ENCODE results near the gene KMT5B. TPM values are rescaled to one million over a fixed set of nuclear protein-coding genes. Genes with fewer than 3 reads are reported as not detected.

The KMT5B gene
- polyA plus RNA-seq, 1 donor: 43.3 TPM

DNA sequence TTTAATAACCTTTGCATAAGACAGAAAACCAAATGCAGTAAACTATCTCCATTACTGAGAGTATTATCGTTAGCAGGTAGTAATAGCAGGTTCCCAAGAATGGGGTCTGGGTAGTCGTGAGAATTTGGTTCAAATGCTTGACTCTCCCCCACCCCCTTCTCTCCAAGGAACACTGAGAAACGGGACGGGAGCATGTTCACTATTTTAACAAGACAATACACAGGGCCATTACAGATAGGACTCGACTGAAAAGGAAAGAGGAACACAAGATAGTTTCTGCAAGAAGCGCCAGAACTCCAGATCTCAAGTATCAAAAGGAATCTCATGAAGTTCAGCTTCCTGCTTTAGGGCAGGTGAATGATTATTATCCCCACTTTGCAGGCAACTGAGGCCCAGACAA, 27.0 kb downstream of the KMT5B start:
- DNase-seq (ENCODE audit: low read depth): no peak

DNA sequence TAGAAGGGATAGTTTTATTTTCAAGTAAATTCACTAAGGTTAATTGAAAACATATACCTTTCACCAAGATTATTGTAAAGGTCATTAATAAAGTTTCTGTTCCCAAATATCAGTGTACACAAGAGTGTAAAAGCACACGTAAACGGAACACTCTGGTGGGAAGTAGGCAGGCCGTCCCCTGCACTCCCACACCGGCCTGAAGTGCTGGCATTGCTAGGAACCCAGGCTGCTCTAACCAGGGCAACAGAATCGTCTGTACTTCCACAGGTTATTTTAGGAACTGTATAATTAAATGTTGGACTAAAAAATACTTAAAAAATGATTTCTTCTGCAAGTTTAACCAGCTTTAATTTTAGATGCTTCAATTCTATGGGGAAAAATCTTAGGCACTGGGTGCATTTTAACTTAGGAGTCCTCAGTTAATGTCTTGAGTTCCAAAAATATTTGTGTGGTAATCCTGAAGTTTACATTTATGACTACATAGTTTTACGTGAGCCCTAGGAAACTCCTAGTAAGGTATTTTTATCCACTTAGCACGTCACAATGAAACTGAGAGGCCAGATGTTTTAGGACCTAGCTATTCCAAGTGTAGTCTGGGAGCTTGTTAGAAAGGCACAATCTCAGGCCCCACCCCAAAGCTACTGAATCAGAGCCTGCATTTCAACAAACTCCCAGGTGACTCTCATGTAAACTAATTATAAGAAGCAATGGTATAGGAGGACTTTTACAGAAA, 31.2 kb downstream of the KMT5B start:
- no peak for DNase-seq (ENCODE audit: low read depth)

DNA sequence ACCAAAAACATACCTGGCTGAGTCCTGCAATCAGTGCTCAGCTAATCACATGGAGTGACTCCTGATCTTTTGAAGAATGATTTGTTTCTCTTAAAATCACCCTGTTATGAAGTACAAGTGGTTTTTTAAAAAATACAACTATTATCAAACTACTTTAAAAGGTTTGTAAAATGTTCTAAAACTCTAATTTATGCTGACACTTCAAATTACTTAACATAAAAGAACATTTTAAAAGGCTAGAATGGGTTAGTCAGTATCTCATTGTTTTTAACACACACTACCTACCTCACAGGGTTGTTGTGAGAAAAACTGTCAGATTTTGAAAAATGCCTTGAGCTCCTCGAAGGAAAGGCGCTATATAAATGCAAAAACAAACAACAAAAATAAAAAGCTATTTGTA, 33.2 kb downstream of the KMT5B start:
- DNase-seq (ENCODE audit: low read depth): no peak

DNA sequence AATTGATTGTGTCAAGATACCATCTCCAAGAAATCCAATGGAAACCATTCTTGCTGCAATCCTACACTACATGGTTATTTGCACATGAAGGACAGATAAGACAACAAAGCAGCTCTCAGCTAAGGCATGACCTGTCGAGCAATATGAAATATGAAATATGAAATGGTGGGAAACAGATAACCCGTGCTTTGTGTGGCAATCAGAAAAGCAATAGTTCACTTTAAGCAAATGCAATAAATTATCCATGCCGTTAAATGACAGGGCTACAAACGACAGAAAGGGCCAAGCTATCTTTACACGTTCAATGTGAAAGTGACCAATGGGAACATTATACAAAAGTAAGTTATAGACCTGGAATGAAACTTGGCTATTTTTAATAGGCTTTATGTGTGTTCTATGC, 35.2 kb downstream of the KMT5B start:
- no peak for DNase-seq (ENCODE audit: low read depth)

DNA sequence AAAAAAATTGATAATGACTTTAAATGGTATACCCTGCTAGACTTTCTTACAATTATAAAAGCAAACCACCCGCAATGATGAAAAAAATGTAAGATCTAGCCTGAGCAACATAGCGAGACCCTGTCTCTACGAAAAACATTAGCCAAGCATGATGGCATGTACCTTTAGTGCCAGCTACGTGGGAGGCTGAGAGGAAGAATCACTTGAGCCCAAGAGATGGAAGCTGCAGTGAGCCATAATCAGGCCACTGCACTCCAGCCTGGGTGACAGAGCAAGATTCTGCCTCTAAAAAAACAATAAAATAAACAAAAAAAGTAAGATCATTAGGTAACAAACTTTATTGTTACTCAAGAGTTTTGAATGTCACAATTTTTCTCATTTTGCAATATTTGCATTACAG, 39.2 kb downstream of the KMT5B start:
- DNase-seq (ENCODE audit: low read depth): no peak

DNA sequence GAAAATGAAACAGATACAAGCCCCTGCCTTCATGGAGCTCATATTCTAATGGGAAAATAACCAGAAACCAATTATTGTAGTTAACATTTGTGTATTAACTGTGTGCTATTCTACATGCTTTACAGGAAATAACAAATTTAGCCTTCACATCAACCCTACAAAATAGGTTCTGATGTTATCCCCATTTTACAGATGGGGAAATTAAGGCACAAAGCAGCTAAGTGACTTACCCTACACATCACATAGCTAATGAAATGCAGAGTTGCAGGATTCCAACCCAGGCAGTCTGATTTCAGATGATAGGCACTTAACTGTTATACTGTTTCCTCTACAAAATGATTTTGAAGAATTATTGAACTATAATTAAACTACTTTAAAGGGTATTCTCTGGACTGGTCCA, 43.7 kb downstream of the KMT5B start:
- DNase-seq (ENCODE audit: low read depth): no peak

DNA sequence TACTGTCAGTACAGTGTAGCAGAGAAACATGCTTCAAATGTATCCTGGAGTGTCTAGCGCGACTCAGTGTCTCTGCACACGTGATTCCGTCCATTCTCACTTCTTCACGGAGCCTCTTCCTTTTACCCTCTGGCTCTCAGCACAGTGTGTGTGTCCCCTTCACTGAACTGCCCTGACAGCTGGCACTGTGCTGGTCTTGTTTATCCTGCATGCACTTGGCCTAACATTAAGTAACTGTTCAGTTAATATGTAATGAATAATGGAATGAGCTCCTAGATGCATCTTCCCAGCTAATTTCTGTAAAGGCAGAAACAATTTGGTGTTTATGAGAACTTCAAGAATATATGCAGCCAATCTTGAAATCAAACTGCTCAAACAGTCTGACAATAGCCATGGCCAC, 44.4 kb downstream of the KMT5B start:
- DNase-seq (ENCODE audit: low read depth): no peak

DNA sequence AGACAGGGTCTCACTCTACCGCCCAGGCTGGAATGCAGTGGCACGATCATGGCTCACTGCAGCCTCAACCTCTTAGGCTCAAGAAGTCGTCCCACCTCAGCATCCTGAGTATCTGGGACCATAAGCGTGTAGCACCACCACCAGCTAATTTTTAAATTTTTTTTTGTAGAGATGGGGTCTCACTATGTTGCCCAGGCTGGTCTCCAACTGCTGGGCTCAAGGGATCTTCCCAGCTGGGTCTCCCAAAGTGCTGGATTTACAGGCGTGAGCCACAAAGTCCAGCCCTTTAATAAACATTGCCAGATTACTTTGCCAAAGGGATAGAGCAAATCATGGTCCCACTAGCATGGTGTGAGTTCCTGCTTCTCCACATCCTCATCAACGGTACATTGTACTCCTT, 45.6 kb downstream of the KMT5B start:
- DNase-seq (ENCODE audit: low read depth): no peak

DNA sequence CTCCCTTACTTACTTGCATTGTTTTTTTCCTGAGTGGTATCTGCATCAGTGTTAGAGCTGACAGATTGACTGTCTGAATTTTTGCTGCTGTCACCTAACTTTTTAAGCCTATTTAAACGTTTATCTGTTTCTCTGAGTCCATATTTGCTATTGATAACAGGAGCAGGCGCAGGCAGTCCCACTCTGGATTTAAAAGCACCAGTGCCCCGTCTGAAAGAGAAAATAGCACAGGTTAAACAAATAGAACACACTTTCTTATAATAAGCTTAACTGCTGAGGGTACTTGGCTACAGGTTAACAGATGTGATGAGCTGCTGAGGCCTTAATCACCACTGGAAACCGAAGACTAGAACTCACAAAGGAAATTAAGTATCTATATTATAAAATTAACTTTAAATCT, 46.1 kb downstream of the KMT5B start:
- DNase-seq (ENCODE audit: low read depth): no peak

DNA sequence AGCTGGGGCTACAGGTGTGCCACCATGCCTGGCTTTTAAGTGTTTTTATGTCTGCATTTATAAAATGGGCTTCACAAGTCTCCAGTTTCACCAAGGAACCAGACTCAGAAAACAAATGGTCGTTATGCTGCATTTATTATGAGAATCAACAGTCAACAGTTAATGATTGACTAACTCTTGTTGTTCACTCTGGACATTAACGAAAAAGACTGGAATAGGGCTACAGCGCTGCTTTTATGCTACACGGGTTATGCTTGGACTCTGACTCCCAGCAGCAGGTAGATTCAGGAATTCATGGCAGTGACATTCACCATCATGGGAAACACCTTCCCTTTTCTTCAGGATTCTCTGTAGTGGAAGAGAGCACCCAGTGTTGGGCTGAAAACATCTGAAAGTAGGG, 47.5 kb downstream of the KMT5B start:
- DNase-seq (ENCODE audit: low read depth): no peak

DNA sequence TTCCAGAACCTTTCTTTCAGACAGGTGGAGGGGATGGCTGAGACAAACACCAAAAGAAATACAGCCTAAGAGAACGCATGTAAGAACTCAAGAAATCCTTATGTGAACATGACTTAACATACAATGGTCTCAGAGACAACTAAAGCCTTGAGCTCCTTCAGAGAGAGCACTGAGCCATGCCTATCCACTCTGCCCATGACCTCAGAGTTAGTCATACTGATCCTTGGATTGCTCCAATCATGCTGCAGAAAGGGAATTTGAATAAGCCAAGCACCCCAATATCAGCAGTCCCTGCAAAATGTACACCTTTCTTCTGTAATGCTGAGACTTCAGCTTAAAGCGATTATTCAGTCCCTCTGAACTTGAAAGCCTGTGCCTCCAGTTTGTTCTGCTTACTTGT, 48.7 kb downstream of the KMT5B start:
- no peak for DNase-seq (ENCODE audit: low read depth)

DNA sequence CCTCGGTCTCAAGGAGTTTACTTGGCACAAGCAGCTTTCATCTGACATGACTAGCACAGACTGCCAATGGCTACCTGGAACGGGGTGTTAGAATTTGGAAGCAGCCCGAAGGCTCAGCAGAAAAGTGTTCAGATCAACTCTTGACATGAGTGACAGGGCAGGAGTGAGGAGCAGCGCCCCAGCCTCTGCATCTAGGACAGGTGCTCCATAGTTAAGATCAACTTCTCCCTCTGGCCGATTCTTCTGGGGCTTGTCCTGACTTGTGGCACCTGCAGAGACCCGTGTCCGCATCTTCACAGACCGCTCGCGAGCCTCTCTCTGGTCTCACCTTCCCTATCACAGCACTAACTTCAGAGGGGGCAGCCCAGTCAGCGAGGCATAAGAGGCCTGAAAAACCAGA, 49.4 kb downstream of the KMT5B start:
- DNase-seq (ENCODE audit: low read depth): no peak

DNA sequence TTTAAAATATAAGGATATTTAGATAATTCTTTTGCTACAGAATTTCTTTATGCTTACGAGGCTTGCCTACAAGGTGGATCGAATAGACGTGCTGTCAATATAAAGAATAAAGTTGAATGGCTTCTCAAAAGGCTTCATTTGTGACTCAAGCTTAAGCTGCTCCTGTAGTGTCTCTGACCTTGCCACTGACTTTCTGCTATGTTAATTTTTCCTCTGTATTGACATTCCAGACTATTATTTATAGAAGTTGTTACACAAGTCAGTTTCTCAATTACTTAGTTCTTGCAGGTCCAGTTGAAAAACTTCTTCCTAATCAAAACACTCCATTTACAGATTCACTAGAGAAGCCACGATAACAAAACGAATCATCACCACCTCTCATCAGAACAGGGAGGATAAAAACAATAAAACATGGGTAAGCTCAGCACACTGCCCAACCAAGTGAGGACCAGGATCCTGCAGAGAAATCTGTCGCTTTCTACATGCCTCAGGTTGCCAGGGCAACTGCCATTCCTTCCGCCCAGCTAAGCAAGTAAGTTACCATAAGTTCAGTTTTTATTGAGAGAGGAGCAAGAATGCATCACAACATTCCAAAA, 52.9 kb downstream of the KMT5B start:
- no peak for DNase-seq (ENCODE audit: low read depth)

DNA sequence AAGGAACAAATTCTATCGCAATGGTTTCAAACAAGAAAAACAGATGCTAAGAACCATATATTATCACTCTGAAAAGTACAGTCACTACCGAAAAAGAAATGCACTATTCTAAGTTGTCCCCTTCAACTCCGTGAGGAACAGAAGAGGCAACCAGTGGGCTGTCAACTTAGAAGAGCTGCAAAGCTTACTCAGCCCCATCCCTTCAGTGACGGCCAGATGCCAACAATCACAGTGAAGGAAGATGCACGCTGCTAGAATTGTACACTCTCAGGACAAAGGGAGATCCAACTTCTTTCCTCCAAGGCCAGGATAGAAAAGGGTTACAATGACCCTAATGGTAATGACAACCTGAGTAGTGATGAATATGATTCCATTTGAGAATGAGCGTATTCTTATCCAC, 53.4 kb downstream of the KMT5B start:
- no peak for DNase-seq (ENCODE audit: low read depth)

DNA sequence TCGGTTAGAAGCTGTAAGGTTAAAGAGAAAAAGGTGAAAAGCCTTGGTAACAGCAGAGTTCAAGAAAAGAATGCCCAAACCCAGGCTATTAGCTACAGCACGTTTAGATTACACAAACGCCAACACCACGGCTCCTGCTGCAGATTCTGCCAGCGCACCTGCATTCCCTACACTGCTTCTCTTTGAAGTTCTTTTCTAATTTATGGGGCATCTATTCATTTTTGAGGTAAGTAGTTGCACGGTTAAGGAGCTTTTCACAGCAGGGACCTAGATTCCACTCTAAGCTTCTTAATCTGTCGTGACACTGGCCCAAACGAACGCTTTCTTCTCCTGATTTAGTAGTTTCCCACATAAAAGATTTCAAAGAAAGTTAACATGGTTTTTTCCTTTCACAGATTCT, 53.9 kb downstream of the KMT5B start:
- no peak for DNase-seq (ENCODE audit: low read depth)

DNA sequence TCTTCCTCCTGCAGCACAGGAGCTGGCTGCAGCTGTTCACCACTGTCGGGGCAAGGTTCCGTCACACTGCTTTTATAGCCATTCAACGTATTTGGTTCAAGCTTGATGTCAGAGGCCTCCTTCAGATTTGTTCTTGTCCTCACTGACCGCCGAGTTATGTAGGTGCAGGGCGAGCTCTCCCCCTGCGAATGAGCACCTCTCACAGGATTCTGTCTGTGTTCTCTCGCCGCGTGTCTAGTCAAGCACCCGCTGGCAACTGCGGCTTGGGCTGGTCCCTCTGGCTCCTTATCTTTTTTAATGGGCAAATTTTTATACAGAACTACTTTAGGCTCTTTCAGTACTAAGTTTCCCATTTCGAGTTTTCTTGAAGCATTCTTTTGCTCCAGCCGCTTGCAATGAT, 54.5 kb downstream of the KMT5B start:
- no peak for DNase-seq (ENCODE audit: low read depth)

DNA sequence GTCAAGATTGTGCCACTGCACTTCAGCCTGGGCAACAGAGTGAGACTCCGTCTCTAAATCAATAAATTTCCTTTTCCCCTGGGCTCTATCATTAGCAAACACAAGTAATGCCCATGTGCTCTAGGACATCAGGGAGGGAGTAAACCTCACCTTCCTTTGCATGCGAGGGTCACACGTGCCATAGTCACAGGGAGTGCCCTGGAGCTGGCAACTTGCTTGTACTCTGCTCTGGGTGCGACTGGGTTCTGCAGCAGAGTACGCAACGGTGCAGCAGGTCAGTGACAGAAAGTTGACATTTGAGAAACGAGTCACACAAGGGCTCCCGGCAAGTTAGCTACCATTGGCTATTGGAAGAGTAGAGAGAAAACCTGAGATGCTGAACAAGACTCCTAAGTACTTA, 59.4 kb downstream of the KMT5B start:
- DNase-seq (ENCODE audit: low read depth): no peak

DNA sequence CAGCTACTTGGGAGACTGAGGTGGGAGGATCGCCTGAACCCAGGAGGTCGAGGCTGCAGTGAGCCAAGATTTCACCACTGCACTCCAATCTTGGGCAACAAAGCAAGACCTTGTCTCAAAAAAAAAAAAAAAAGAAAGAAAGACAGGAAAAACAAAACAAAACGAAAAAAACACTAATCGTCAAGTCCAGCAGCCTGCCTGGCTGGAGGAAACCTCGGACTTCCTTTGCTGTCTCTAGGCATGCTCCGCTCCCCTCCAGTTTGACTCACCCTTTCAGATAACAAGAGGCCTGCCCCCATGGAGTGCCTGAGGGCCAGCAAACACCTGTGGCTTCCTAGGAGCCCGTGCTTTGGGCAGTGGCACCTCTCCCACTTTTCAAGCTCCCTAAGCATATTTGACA, 63.1 kb downstream of the KMT5B start:
- no peak for DNase-seq (ENCODE audit: low read depth)

DNA sequence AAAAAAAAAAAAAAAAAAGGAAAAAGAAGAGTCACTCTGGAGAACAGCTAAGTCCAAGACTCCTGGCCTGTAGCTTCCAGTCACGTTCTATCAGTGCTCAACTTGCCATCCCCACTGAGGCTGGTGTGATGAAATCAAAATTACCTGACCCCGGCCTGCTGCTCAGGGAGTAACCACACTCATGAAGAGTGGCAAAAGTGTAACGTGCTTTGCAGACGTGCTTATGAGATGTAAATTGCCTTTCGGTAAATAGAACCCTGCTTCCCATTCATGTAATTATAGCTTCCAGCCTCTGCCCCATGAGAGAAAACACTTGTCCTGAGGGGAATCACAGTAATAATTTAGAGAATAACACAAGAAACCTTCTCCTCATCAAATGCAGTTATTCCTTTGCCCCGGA, 63.7 kb downstream of the KMT5B start:
- DNase-seq (ENCODE audit: low read depth): no peak

DNA sequence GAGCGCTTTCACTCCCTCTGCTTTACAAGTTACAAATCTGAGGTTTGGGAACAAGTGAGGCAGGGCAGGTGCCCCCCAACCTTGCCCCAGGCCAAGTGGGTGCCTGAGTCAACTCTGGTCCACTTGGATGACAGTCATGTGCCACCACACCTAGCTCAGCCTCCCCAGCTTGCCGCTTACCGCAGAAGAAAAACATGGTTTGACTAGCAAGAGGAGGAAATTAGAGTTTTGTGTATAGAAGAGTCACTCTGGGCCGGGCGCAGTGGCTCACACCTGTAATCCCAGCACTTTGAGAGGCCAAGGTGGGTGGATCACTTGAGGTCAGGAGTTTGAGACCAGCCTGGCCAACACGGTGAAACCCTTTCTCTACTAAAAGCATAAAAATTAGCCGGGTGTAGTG, 64.2 kb downstream of the KMT5B start:
- no peak for DNase-seq (ENCODE audit: low read depth)

DNA sequence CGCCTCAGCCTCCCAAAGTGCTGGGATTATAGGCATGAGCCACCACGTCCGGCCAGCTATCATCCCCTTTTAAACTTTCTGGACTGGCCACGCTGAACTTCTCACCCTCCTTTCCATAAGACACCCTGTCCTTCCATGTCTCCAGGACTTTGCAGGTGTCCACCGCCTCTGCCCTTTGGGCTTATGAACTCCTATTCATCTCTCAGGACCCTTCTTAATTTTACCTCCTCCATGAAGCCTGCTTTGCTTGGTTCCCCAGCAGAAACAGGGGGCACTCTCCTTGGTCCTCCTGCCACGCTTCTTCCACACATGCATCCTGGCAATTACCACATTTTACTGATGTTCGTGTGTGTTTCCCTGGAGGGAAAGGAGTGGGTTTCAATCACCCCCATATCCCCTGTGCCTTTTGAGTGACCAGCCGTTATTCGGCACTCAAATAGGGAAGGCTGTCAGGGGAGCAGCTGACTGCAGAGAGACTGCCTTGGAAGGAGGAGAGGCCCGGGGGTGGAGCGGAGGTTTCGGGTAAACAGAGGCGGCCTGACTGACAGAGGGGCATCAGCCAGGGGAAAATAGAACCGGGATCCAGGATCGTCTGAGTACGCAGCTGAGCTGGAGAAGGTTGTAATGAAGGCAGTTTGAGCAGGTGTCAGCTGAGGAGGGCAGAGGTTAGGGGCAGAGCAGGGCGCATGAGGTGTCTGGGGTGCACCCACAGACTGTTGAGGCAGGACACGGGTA, 64.9 kb downstream of the KMT5B start:
- no peak for DNase-seq (ENCODE audit: low read depth)

DNA sequence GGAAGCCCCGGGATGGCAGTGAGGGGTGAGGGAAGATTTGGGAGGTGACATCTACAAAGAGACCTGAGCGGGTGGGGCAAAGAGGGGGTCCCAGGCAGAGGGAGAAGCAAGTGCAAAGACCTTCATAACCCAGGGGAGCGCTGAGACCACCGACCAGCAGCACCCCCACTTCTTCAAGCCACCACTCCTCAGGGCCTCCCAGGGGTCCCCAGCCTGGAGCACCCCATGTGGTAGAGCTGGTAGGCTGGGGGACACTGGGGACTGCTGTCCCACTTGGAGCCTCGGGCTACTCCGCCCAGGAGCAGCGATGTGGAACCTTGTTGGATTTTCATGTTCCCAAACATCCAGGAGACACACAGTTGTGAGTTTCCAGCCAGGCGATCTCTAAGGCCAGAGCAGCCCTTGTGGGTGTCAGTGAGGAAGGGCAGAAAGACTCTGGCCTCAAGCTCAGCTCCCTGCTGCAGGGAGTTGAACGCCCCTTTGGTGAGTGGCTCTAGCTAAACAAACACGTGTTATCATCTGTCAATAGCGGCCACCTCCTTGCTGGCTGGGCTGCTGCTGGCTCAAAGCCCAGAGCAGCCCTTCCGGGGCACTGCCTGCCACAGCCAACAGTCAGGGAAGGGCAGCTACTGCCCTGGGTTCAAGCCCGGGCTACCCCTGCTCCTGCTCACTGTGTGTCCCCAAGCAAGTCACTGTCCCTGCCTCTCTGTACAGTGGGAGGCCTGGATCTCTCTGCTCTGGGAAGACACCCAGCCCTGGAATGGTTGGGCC, 66.2 kb downstream of the KMT5B start:
- DNase-seq (ENCODE audit: low read depth): no peak

All from forelimb muscle (tissue), 1 donor.